ENCODE results near the gene RBM33.

RBM33 gene

DNA sequence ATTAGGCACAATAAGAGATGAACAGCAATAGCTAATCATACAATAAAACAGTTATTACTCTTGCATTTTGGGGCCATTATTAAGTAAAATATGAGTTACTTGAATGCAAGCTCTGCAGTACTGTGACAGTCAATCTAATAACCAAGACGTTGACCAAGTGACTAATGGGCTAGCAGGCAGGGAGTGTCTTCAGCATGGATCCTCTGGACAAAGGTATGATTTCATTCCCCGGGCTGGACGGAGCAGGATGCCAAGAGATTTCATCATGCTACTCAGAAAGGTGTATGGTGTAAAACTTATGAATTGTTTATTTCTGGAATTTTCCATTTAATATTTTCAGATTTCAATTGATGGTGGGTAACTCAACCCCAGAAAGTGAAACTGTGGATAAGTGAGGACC, 86.9 kb downstream of the RBM33 start (continued):
- TF ChIP-seq ZNF423 (tag by site-specific recombination; IDR thresholded peaks at IDR 0.05), result no peak
- TF ChIP-seq, protein P1, sequence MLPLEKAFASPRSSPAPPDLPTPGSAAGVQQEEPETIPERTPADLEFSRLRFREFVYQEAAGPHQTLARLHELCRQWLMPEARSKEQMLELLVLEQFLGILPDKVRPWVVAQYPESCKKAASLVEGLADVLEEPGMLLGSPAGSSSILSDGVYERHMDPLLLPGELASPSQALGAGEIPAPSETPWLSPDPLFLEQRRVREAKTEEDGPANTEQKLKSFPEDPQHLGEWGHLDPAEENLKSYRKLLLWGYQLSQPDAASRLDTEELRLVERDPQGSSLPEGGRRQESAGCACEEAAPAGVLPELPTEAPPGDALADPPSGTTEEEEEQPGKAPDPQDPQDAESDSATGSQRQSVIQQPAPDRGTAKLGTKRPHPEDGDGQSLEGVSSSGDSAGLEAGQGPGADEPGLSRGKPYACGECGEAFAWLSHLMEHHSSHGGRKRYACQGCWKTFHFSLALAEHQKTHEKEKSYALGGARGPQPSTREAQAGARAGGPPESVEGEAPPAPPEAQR (tag by site-specific recombination; IDR thresholded peaks at IDR 0.05), result no peak
- no peak for TF ChIP-seq TSHZ1 (tag by site-specific recombination; IDR thresholded peaks at IDR 0.05; ENCODE audit: borderline replicate concordance)
- TF ChIP-seq ZNF433 (tag by site-specific recombination; IDR thresholded peaks at IDR 0.05; ENCODE audit: low read depth), result no peak
- TF ChIP-seq, protein P2, sequence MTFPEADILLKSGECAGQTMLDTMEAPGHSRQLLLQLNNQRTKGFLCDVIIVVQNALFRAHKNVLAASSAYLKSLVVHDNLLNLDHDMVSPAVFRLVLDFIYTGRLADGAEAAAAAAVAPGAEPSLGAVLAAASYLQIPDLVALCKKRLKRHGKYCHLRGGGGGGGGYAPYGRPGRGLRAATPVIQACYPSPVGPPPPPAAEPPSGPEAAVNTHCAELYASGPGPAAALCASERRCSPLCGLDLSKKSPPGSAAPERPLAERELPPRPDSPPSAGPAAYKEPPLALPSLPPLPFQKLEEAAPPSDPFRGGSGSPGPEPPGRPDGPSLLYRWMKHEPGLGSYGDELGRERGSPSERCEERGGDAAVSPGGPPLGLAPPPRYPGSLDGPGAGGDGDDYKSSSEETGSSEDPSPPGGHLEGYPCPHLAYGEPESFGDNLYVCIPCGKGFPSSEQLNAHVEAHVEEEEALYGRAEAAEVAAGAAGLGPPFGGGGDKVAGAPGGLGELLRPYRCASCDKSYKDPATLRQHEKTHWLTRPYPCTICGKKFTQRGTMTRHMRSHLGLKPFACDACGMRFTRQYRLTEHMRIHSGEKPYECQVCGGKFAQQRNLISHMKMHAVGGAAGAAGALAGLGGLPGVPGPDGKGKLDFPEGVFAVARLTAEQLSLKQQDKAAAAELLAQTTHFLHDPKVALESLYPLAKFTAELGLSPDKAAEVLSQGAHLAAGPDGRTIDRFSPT (tag by site-specific recombination; IDR thresholded peaks at IDR 0.05), result no peak

- H3K36me3 ChIP-seq (ENCODE audit: control insufficient read depth in 2 of 2, insufficient read depth in 1 of 2, low read length in 2 of 2), result peaks cover 0 to 44% of the 10 kb centered on the region in 2 experiments; a peak in 1 of 3 replicates
- ChIA-PET POLR2A (no interaction called here), CTCF (interaction anchor here (0.9 to 3.6 kb wide), 4 partner anchors 54 to 352 kb away, joined by 3 to 17 read pairs (median 4); no protein-coding TSS in a partner anchor)
- no peak overlapping the region for H3K4me3 ChIP-seq (ENCODE audit: low read depth, low read length)
- no peaks in the 10 kb centered on the region for H3K9me3 ChIP-seq (ENCODE audit: control insufficient read depth, insufficient read depth, low read depth, low read length)
- H3K4me1 ChIP-seq (ENCODE audit: control insufficient read depth, insufficient read depth, low read length), result no peaks in the 10 kb centered on the region
- no peak overlapping the region for H3K27ac ChIP-seq (ENCODE audit: extremely low read depth, low read depth, low read length)
- TF ChIP-seq ZNF488 (tag by site-specific recombination; IDR thresholded peaks at IDR 0.05) (no peak), ZNF23 (tag by site-specific recombination; IDR thresholded peaks at IDR 0.05; ENCODE audit: borderline replicate concordance) (no peak), ZNF121 (tag by site-specific recombination; IDR thresholded peaks at IDR 0.05) (no peak), ZBTB48 (tag by site-specific recombination; IDR thresholded peaks at IDR 0.05) (no peak)
These were observed 87.4 kb downstream of the RBM33 start for GRCh38 chr7:155731871-155732270.

GRCh38 chr7:155732286-155732685, 87.8 kb downstream of the RBM33 start:
- Histone ChIP-seq H3K9me3 (ENCODE audit: control insufficient read depth, insufficient read depth, low read depth, low read length) (no peaks in the 10 kb centered on the region), H3K4me1 (ENCODE audit: control insufficient read depth, insufficient read depth, low read length) (no peaks in the 10 kb centered on the region), H3K27ac (ENCODE audit: extremely low read depth, low read depth, low read length) (no peak overlapping the region), H3K36me3 (ENCODE audit: control insufficient read depth in 2 of 2, insufficient read depth in 1 of 2, low read length in 2 of 2) (peaks cover 0 to 45% of the 10 kb centered on the region in 2 experiments; a peak in 1 of 3 replicates), H3K4me3 (ENCODE audit: low read depth, low read length) (no peak overlapping the region)
- POLR2A ChIA-PET, result no interaction called here
- CTCF ChIA-PET, result interaction anchor here (0.9 to 3.6 kb wide), 6 partner anchors 10 to 352 kb away, joined by 3 to 17 read pairs (median 4); no protein-coding TSS in a partner anchor
- TF ChIP-seq ZNF785 (tag by site-specific recombination; IDR thresholded peaks at IDR 0.05) (no peak), ZNF324 (tag by site-specific recombination; IDR thresholded peaks at IDR 0.05) (no peak), ZNF280D (tag by site-specific recombination; IDR thresholded peaks at IDR 0.05) (no peak), ZNF350 (tag by site-specific recombination; IDR thresholded peaks at IDR 0.05) (no peak), YY1 (tag by site-specific recombination; IDR thresholded peaks at IDR 0.05) (no peak), ZNF449 (tag by site-specific recombination; IDR thresholded peaks at IDR 0.05) (no peak)
- TF ChIP-seq, protein P3, sequence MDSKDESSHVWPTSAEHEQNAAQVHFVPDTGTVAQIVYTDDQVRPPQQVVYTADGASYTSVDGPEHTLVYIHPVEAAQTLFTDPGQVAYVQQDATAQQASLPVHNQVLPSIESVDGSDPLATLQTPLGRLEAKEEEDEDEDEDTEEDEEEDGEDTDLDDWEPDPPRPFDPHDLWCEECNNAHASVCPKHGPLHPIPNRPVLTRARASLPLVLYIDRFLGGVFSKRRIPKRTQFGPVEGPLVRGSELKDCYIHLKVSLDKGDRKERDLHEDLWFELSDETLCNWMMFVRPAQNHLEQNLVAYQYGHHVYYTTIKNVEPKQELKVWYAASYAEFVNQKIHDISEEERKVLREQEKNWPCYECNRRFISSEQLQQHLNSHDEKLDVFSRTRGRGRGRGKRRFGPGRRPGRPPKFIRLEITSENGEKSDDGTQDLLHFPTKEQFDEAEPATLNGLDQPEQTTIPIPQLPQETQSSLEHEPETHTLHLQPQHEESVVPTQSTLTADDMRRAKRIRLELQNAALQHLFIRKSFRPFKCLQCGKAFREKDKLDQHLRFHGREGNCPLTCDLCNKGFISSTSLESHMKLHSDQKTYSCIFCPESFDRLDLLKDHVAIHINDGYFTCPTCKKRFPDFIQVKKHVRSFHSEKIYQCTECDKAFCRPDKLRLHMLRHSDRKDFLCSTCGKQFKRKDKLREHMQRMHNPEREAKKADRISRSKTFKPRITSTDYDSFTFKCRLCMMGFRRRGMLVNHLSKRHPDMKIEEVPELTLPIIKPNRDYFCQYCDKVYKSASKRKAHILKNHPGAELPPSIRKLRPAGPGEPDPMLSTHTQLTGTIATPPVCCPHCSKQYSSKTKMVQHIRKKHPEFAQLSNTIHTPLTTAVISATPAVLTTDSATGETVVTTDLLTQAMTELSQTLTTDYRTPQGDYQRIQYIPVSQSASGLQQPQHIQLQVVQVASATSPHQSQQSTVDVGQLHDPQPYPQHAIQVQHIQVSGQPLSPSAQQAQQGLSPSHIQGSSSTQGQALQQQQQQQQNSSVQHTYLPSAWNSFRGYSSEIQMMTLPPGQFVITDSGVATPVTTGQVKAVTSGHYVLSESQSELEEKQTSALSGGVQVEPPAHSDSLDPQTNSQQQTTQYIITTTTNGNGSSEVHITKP (tag by site-specific recombination; IDR thresholded peaks at IDR 0.05), result no peak
